ENCODE results near the gene SNU13. TPM values are rescaled to one million over a fixed set of nuclear protein-coding genes. Genes with fewer than 3 reads are reported as not detected.

Gene SNU13
- total and polyA plus RNA-seq, 12 donors, result 183 to 323 (median 197) TPM

- Histone ChIP-seq H3K36me3 (no peaks in the 10 kb centered on the region), H3K4me3 (no peak overlapping the region), H3K27me3 (no peaks in the 10 kb centered on the region), H3K9me3 (no peaks in the 10 kb centered on the region), H3K27ac (no peak overlapping the region), H3K4me1 (no peaks in the 10 kb centered on the region)
- WGBS, 2 donors, result 69 to 76% methylated on average over 9 of the region's 9 CpGs
- intact Hi-C loops (cut with DNase I), result no loop called here
- TF ChIP-seq, protein P1, sequence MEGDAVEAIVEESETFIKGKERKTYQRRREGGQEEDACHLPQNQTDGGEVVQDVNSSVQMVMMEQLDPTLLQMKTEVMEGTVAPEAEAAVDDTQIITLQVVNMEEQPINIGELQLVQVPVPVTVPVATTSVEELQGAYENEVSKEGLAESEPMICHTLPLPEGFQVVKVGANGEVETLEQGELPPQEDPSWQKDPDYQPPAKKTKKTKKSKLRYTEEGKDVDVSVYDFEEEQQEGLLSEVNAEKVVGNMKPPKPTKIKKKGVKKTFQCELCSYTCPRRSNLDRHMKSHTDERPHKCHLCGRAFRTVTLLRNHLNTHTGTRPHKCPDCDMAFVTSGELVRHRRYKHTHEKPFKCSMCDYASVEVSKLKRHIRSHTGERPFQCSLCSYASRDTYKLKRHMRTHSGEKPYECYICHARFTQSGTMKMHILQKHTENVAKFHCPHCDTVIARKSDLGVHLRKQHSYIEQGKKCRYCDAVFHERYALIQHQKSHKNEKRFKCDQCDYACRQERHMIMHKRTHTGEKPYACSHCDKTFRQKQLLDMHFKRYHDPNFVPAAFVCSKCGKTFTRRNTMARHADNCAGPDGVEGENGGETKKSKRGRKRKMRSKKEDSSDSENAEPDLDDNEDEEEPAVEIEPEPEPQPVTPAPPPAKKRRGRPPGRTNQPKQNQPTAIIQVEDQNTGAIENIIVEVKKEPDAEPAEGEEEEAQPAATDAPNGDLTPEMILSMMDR (IDR thresholded peaks at IDR 0.05), result no peak
- ATAC-seq (no peak), DNase-seq (no peak)
Observed at GRCh38 chr22:41725510-41726110, 36.9 kb upstream of the SNU13 start.

- H3K4me3 ChIP-seq, result no peak overlapping the region
- no peaks in the 10 kb centered on the region for H3K4me1 ChIP-seq
- no peak for ATAC-seq
- no peak overlapping the region for H3K27ac ChIP-seq
- H3K9me3 ChIP-seq, result no peaks in the 10 kb centered on the region
- intact Hi-C loops (cut with DNase I), result no loop called here
- no peaks in the 10 kb centered on the region for H3K36me3 ChIP-seq
- DNase-seq, result no peak
- TF ChIP-seq, protein P1 (IDR thresholded peaks at IDR 0.05), result no peak
- no peaks in the 10 kb centered on the region for H3K27me3 ChIP-seq
- 82 to 84% methylated on average over 1 of the region's 1 CpG for WGBS, 2 donors
Observed at GRCh38 chr22:41722496-41722895, 33.8 kb upstream of the SNU13 start.

- WGBS, 2 donors, result 95% methylated on average over 9 of the region's 9 CpGs
Observed at GRCh38 chr22:41713004-41713403, 24.3 kb upstream of the SNU13 start.

GRCh38 chr22:41709341-41709740, 20.7 kb upstream of the SNU13 start:
- TF ChIP-seq, protein P1 (IDR thresholded peaks at IDR 0.05), result no peak
- no peak overlapping the region for H3K27ac ChIP-seq
- intact Hi-C loops (cut with DNase I), result no loop called here
- DNase-seq, result no peak
- H3K36me3 ChIP-seq, result no peaks in the 10 kb centered on the region
- H3K4me3 ChIP-seq, result no peak overlapping the region
- 89 to 91% methylated on average over 10 of the region's 10 CpGs for WGBS, 2 donors
- H3K4me1 ChIP-seq, result no peaks in the 10 kb centered on the region
- no peak for ATAC-seq
- no peaks in the 10 kb centered on the region for H3K27me3 ChIP-seq
- H3K9me3 ChIP-seq, result no peaks in the 10 kb centered on the region

More at GRCh38 chr22:41713004-41713403, 24.3 kb upstream of the SNU13 start:
- intact Hi-C loops (cut with DNase I), result no loop called here
- no peak for DNase-seq
- no peak for ATAC-seq
- Histone ChIP-seq H3K4me1 (no peaks in the 10 kb centered on the region), H3K27me3 (no peaks in the 10 kb centered on the region), H3K4me3 (no peak overlapping the region), H3K9me3 (no peaks in the 10 kb centered on the region), H3K27ac (no peak overlapping the region), H3K36me3 (no peaks in the 10 kb centered on the region)
- TF ChIP-seq, protein P1 (IDR thresholded peaks at IDR 0.05), result no peak
